GM21360 (cell line): ENCODE data around the gene CSTF2.

Experiments
- ATAC-seq: cut with Tn5 transposase; IDR thresholded peaks from one replicate; pipeline ENCODE4 v1.9.1; 2021; ENCODE audit warnings: mild to moderate bottlenecking, moderate library complexity; ENCODE audit not compliant: unreplicated experiment

The CSTF2 gene

DNA sequence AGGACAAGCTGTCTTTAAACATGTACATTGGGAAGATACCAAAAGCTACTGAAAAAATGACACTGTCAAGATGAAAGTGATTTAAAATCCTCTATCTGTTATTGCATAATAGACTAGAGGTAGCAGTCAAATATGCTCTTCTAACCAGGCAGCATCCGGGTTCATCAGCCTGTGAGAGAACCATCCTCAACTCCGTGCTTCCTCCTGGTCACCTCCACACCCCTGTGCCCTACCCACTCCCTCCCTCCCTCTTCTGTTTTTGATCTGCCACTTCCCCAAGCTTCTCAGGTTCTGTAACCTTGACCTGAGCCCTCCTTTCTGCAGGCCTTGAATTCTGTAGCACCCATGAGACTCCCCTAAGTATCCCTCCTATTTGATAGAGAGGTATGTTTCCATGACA lies 48.1 kb downstream of the CSTF2 start:
- ATAC-seq = no peak

DNA sequence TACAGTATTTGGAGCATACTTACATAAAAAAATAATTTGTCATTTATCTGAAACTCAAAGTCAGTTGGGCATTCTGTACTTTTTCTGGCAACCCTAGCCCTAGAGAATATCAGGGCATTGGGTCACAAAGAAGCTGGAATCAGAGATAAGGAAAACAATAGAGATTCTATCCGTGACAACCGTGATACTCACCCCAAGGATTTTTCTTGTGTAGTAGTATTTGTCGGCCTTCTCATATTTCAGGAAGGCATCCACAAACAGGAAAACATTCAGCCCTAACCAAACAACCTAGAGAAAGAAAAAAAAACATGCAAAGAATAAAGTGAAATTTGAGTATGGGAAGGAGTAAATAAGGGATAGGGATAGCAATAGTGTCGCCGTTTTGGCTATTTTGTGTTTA lies 50.3 kb downstream of the CSTF2 start:
- no peak for ATAC-seq

DNA sequence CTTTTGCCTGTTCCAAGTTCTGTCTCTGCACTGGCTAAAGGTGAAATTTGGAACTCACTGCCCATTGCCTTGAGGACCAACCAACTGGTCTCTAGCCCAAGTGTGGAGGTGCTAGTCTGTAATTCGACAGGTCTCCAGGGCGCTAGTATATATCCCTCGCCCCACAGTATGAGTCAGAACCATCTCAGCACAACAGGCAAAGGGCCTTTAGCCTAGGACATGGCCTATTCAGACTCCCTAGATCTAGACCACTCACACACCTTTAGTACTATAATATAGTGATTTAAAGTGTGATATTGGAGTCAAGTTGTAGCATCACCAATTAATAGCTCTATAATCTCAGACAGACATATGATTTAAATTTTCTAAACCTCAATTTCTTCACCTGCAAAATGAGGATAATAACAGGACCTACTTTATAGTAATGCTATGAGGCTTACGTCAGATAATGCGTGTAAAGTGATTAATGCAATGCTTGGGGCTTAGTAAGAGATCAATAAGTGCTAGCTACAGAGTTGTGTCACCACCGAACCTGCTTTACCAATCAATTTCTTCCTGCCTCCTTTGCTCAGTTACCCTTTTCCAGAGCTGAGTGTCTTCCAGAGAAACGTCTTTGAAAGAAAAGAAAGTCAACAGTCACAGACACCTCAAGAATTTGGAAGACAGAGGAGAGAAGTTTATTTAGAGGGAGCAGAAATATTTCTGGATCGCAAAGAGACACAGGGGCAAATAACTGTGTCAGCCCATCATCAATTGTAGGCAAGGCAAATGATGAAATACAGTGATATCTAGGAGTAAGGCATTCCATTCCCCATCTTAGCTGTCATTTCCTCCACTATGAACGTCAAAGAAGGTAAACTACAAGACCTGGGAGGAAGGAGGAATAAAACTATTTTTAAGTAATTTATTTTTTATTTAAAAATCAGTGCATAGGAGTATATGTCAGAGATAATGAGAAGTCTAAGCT lies 51.7 kb downstream of the CSTF2 start:
- ATAC-seq = no peak

DNA sequence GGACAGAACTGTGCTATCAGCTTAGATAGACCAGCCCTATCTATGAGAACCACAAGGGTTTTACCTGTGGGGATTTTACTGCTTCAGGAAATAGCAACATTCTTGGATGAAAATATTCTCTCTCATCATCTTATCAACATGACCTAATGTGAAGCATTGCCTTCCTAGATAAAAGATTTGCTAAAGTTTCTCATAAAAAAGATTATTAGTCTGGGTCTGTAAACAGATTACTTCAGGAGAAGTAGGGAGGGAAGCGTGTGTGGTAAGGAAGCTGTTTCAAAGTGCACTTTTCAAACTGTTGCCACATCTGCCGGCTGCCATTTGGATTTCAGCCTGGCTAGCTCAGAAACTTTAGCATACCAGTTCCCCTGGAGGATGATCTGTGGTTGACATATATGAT lies 54.1 kb downstream of the CSTF2 start, which contains the start of gene NOX1:
Gene NOX1 (minus strand): TSS at position 35 of the 400 bp plus-strand sequence. CDS start 220 bp downstream, outside the sequence.
- no peak for ATAC-seq

DNA sequence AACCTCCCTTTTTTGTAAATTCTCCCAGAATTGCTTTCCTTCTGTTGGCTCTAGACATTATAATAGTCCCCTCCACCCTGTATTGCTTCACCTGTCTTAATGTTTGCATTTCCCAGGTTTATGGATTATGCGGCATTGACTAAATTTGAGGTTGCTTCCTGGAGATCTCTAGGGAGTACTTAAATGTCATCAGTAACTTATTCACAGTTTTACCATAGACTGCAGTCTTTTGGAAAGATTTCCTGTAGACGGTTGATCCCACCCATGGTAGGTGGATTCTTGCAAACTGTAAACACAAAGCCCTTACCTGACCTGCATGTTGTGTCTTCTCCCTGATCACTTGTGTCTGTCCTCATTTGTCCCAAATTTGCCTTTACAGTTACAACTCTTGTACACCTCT lies 60.2 kb downstream of the CSTF2 start:
- no peak for ATAC-seq

DNA sequence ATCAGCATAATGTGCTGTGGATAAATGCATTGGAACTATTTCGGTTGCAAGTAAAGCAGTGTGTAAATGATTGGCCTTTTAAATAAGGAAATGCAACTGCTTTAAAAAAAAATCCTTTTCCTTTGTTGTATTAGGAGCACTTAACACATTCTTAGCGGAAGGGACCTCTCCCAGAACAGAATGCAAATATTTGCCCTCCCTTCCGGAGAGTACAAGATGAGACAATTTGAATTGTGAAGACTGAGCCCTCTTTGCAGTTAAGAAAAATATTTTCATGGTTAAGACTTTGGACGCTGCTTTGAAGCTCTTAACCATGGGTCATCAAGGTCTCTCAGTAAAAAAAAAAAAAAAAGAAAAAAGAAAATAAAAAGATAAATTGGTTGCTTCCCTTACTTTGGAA lies 63.5 kb downstream of the CSTF2 start:
- no peak for ATAC-seq
